Muscle of leg (tissue), 11 donors: ENCODE data around the gene RGS17. TPM values are rescaled to one million over a fixed set of nuclear protein-coding genes. Genes with fewer than 3 reads are reported as not detected.

Source experiments
- DNase-seq: peaks from one replicate; pipeline ENCODE4 v3.0.0; 2013
- H3K27ac ChIP-seq: one replicate; pipeline ENCODE4 v1.5.1; 2013; ENCODE audit warnings: mild to moderate bottlenecking, low read length, control low read depth
- H3K27me3 ChIP-seq: one replicate; pipeline ENCODE4 v1.6.1; 2013; ENCODE audit warnings: low read length; ENCODE audit not compliant: control insufficient read depth, insufficient read depth
- H3K36me3 ChIP-seq: one replicate; pipeline ENCODE4 v1.6.1; 2013; ENCODE audit warnings: low read length; ENCODE audit not compliant: control insufficient read depth, insufficient read depth
- H3K4me1 ChIP-seq: one replicate; pipeline ENCODE4 v1.6.1; 2013; ENCODE audit warnings: low read length; ENCODE audit not compliant: control insufficient read depth, insufficient read depth
- H3K4me3 ChIP-seq: one replicate; pipeline ENCODE4 v1.5.1; 2013; ENCODE audit warnings: low read length, control low read depth
- H3K9me3 ChIP-seq: replicated peaks from 2 replicates; pipeline ENCODE4 v1.6.1; 2013; ENCODE audit warnings: low read depth, low read length; ENCODE audit not compliant: control insufficient read depth
- WGBS: methylation state at CpG from one replicate; pipeline ENCODE4 v1.1.5; 2013; ENCODE audit warnings: missing lambda C conversion rate; ENCODE audit not compliant: insufficient coverage; 5-methylcytosine and 5-hydroxymethylcytosine counted together
- polyA plus RNA-seq, 8 donors: library from polyadenylated mRNA; unstranded; fragments of 120-200 nt; gene quantifications; one replicate each; pipeline versions ENCODE4 v1.2.1 to v1.2.3, GENCODE V29; 2013; ENCODE audit warnings: inconsistent platforms in 1 of 8, low replicate concordance in 1 of 8; ENCODE audit not compliant: insufficient read length in 8 of 8, insufficient read depth in 1 of 8
- total RNA-seq: library from RNA; stranded (reverse); fragments of 120-200 nt; gene quantifications from one replicate; pipeline ENCODE4 v1.2.4, GENCODE V29; 2013

RGS17 gene
- total and polyA plus RNA-seq, 9 donors = 0.53 to 1.5 (median 0.97) TPM

DNA sequence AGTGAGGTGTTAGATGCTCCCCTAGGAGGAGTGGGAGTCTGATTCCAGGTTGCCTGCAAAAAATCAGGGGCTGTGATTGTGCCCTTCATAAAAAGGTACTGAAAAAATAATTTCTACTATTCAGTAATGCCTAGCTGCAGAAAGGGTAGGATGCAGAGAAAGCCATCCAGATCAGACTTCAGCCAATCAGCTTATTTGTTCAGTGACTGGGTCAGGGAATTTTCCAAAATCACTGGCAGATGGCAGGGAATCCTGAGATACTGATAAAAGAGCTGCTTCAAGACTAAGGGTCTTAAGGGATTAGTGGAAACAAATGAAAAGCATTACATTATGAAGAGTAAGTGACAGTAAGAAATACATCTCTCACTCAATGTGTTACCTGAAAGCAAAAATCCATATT lies 85.8 kb downstream of the RGS17 start:
- Histone ChIP-seq H3K4me3 (no peak overlapping the region), H3K27me3 (no peaks in the 10 kb centered on the region), H3K36me3 (no peaks in the 10 kb centered on the region), H3K27ac (no peak overlapping the region), H3K9me3 (no peaks in the 10 kb centered on the region), H3K4me1 (no peaks in the 10 kb centered on the region)
- no peak for DNase-seq

DNA sequence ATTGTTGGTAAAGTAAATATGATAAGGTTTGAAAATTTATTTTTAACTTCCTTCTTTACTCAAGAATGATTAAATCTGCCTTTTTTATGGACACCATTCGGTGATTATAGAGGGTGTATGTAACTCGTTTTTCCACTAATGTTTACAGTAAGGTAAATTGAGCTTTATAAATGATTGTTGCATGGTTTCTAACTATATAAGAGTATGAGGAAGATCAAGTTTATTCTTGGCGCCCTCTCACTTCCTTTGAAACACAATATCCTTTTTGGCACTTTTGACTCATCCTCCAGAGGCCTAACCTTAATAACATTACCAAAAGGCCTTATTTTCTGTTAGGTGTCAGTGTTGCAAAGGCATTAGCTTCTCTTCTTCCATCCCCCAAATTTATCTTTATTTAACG lies 86.8 kb downstream of the RGS17 start:
- Histone ChIP-seq H3K27me3 (no peaks in the 10 kb centered on the region), H3K27ac (no peak overlapping the region), H3K9me3 (no peaks in the 10 kb centered on the region), H3K36me3 (no peaks in the 10 kb centered on the region), H3K4me1 (no peaks in the 10 kb centered on the region), H3K4me3 (no peak overlapping the region)
- DNase-seq = no peak
- no CpG with 5 or more reads among the region's 4 CpGs for WGBS

DNA sequence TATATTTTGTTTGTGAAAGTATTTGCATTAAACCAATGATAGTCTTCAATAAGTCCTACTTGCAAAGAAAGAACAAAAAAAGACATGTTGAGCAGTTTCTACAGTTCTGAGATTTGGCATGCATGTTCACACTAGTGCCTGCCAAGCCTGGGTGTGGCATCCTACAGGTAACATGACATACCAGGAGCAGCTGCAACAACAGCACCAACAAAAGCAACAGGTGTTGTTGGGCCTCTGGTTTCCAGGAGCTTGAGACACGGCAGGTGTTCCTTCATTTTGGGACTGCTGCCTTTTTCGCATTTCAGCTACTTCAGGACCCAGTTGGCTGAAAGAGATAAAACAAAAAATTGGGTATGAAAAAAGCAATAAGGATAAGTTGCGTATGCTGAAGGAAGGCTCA lies 87.4 kb downstream of the RGS17 start:
- no peak overlapping the region for H3K27ac ChIP-seq
- H3K4me1 ChIP-seq = no peaks in the 10 kb centered on the region
- H3K27me3 ChIP-seq = no peaks in the 10 kb centered on the region
- H3K4me3 ChIP-seq = no peak overlapping the region
- no peaks in the 10 kb centered on the region for H3K9me3 ChIP-seq
- 90% methylated on average over 3 of the region's 3 CpGs for WGBS
- H3K36me3 ChIP-seq = no peaks in the 10 kb centered on the region
- DNase-seq = no peak

DNA sequence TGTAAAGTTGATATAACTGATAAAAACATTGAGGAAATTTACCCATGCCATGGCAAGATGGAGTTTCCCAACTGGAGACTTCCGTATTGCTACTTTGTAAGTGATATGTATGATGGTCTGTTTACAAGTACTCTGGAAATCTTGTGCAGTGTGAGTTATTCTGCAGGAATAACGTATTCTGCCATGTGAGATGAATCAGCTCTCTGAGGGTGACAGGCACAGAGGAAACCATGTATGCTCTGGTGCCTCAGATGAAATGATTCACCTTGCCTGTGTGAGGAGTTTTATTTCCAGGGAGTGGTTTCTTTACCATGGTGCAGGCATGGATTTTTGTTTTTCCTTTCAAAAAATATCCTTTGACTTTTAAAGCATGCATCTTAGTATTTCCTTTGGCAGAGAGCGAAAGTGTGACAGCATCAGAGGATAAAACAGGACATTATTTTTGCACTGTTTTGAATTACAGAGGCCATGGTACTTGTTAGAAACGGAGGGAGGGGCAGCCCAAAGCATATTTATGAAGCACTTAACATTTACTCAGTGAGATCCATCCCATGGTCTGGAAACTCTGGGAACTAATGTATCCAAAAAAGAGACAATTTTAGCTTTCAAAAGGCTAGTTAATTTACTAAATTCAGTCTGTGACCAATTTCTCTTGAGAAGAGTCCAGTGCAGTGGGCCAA lies 92.6 kb downstream of the RGS17 start:
- WGBS = 62% methylated on average over 2 of the region's 4 CpGs
- H3K4me3 ChIP-seq = no peak overlapping the region
- no peak overlapping the region for H3K27ac ChIP-seq
- no peaks in the 10 kb centered on the region for H3K27me3 ChIP-seq
- no peaks in the 10 kb centered on the region for H3K9me3 ChIP-seq
- H3K4me1 ChIP-seq = no peaks in the 10 kb centered on the region
- DNase-seq = peak; percentile 1
- H3K36me3 ChIP-seq = no peaks in the 10 kb centered on the region

DNA sequence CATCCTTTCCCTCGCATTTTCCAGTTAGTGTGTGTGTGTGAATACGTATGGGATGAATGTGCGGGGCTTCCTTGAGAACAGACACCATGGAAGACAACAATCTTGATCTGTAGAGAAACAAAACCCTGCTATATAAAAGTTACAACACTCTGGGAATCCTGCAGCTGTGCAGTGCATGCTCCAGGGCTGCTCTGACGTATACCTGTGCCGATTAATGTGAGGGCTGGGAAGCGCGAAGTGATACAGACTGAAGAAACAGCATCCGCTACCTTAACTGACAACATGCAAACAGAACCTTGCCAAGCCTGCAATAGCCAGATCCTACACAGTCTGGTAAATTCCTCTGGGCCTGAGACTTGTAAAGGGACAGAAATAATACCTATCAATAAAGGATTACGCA lies 96.9 kb downstream of the RGS17 start:
- Histone ChIP-seq H3K4me3 (no peak overlapping the region), H3K9me3 (no peaks in the 10 kb centered on the region), H3K27ac (no peak overlapping the region), H3K27me3 (no peaks in the 10 kb centered on the region), H3K36me3 (no peaks in the 10 kb centered on the region), H3K4me1 (no peaks in the 10 kb centered on the region)
- WGBS = 90% methylated on average over 4 of the region's 9 CpGs
- DNase-seq = no peak

GRCh38 chr6:153032255-153032882 lies 98.7 kb downstream of the RGS17 start:
- no peaks in the 10 kb centered on the region for H3K9me3 ChIP-seq
- no peak overlapping the region for H3K27ac ChIP-seq
- H3K36me3 ChIP-seq = no peaks in the 10 kb centered on the region
- no peak overlapping the region for H3K4me3 ChIP-seq
- H3K27me3 ChIP-seq = no peaks in the 10 kb centered on the region
- WGBS = no CpG with 5 or more reads among the region's 9 CpGs
- no peaks in the 10 kb centered on the region for H3K4me1 ChIP-seq
- DNase-seq = peak; percentile 53

GRCh38 chr6:153031335-153031955 lies 99.6 kb downstream of the RGS17 start:
- H3K9me3 ChIP-seq = no peaks in the 10 kb centered on the region
- H3K27me3 ChIP-seq = no peaks in the 10 kb centered on the region
- H3K27ac ChIP-seq = no peak overlapping the region
- WGBS = no CpG with 5 or more reads among the region's 1 CpG
- no peak overlapping the region for H3K4me3 ChIP-seq
- H3K36me3 ChIP-seq = no peaks in the 10 kb centered on the region
- no peak for DNase-seq
- H3K4me1 ChIP-seq = no peaks in the 10 kb centered on the region

DNA sequence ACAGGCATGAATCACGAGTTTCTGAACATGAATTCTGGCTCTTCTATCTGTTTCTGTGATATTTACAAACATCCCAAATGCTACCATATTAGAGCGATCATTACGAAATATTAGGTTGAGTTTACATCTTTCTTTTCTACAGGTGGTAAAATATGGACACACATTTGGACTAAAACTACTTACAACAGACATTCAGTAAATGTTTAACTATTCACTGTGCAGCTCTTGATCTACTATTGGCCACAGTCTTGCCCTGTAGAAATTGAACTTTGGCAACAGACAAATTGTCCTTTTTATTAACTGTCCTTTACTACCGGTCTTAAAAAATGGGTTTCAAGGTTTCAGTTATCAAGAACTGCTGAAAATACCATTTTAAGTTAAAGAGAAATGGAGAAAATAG lies 102.1 kb downstream of the RGS17 start:
- Histone ChIP-seq H3K4me3 (no peak overlapping the region), H3K36me3 (no peaks in the 10 kb centered on the region), H3K4me1 (no peaks in the 10 kb centered on the region), H3K9me3 (no peaks in the 10 kb centered on the region), H3K27ac (no peak overlapping the region), H3K27me3 (no peaks in the 10 kb centered on the region)
- DNase-seq = no peak
- WGBS = no CpG with 5 or more reads among the region's 4 CpGs

DNA sequence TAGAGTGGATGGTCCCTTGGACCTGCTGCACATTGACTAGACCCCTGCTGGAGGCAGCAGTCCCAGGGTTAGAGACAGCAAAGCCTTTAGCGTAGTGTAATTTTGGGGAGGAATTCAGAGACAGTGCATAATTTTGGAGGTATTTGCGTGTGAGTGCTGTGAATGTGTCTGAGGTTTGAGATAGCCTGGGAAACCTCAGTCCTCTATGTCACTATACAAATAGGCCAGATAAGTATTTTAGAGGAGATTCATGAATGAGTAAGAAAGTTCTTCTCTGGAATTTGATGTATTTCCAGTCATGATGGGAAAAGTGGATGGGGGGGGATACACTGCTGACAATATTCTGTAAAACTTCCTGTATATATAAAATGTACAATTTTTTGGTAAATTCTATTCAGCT lies 102.8 kb downstream of the RGS17 start:
- Histone ChIP-seq H3K27me3 (no peaks in the 10 kb centered on the region), H3K4me3 (no peak overlapping the region), H3K9me3 (no peaks in the 10 kb centered on the region), H3K36me3 (no peaks in the 10 kb centered on the region), H3K4me1 (no peaks in the 10 kb centered on the region), H3K27ac (no peak overlapping the region)
- WGBS = 88% methylated on average over 1 of the region's 2 CpGs
- DNase-seq = no peak

- H3K27me3 ChIP-seq = no peaks in the 10 kb centered on the region
- no peak overlapping the region for H3K27ac ChIP-seq
- DNase-seq = no peak
- no peaks in the 10 kb centered on the region for H3K36me3 ChIP-seq
- H3K9me3 ChIP-seq = no peaks in the 10 kb centered on the region
- WGBS = no CpG with 5 or more reads among the region's 4 CpGs
- H3K4me1 ChIP-seq = no peaks in the 10 kb centered on the region
- no peak overlapping the region for H3K4me3 ChIP-seq
Measured at GRCh38 chr6:153027480-153027879, 103.6 kb downstream of the RGS17 start.
